B cell (primary cell): ENCODE data around the gene TTLL11. TPM values are rescaled to one million over a fixed set of nuclear protein-coding genes. Genes with fewer than 3 reads are reported as not detected.

ENCODE experiments used
- ATAC-seq: fragments of 200-7000 bp; cut with Tn5 transposase; one replicate; pipeline ENCODE4 v1.10.0; 2021; ENCODE audit warnings: low read depth, mild to moderate bottlenecking, moderate number of reproducible peaks, moderate library complexity
- CTCF ChIA-PET: fragments of 350-600 bp; sonication (Branson Sonifier 250); formaldehyde crosslinking; loops from one replicate; lab custom pipeline; 2021; ENCODE audit warnings: antibody characterized with exemption, inconsistent platforms; lab: Charles Lee
- POLR2A ChIA-PET: fragments of 350-600 bp; sonication (Branson Sonifier 250); formaldehyde crosslinking; loops from one replicate; lab custom pipeline; 2021; ENCODE audit warnings: antibody characterized with exemption; lab: Charles Lee
- DNase-seq: peaks from one replicate; pipeline ENCODE4 v3.0.0; 2013
- H2AFZ ChIP-seq: 2 replicates; pipeline ENCODE4 v1.6.1; 2012; ENCODE audit warnings: mild to moderate bottlenecking, low read depth, low read length; ENCODE audit not compliant: insufficient read depth, poor library complexity, severe bottlenecking
- H3K27ac ChIP-seq, 2 donors: 1 replicate in 1 of 2; 2 replicates in 1 of 2; pipeline ENCODE4 v1.5.1; 2012 to 2013; ENCODE audit warnings: low read length in 2 of 2, mild to moderate bottlenecking in 2 of 2, moderate library complexity in 1 of 2
- H3K27me3 ChIP-seq, 4 experiments: fragments of 200-600 bp in 1 of 4; sonication (generic) in 1 of 4; replicated peaks in 1 of 4; 1 replicate in 2 of 4; 2 replicates in 2 of 4; pipeline versions ENCODE4 v1.6.1 to v1.7.0; 2013 to 2016; ENCODE audit warnings: low read length in 3 of 4, mild to moderate bottlenecking in 2 of 4, mixed read lengths in 1 of 4, moderate library complexity in 1 of 4; ENCODE audit not compliant: insufficient read depth in 4 of 4, control insufficient read depth in 3 of 4; ENCODE audit errors: control extremely low read depth in 1 of 4
- H3K36me3 ChIP-seq, 2 experiments: replicated peaks in 1 of 2; 1 replicate in 1 of 2; 2 replicates in 1 of 2; pipeline versions ENCODE4 v1.6.1 to v1.7.1; 2013; ENCODE audit warnings: low read length in 1 of 2; ENCODE audit not compliant: insufficient read depth in 2 of 2, control insufficient read depth in 1 of 2; ENCODE audit errors: control extremely low read depth in 1 of 2, extremely low read depth in 1 of 2
- H3K4me1 ChIP-seq, 2 donors: fragments of 200-600 bp in 1 of 2; sonication (generic) in 1 of 2; 1 replicate in 1 of 2; 2 replicates in 1 of 2; pipeline versions ENCODE4 v1.5.1 to v1.6.1; 2013 to 2017; ENCODE audit warnings: low read length in 2 of 2; ENCODE audit not compliant: control insufficient read depth in 2 of 2, insufficient read depth in 2 of 2
- H3K4me2 ChIP-seq: replicated peaks from 2 replicates; pipeline ENCODE3; 2012; ENCODE audit warnings: mild to moderate bottlenecking, low read depth, low read length; ENCODE audit not compliant: poor library complexity, severe bottlenecking
- H3K4me3 ChIP-seq, 5 experiments: fragments of 200-600 bp in 1 of 5; sonication (generic) in 1 of 5; 1 replicate in 3 of 5; 2 replicates in 2 of 5; pipeline versions ENCODE4 v1.5.1 to v1.7.0; 2011 to 2016; ENCODE audit warnings: low read length in 4 of 5, mild to moderate bottlenecking in 4 of 5, low read depth in 2 of 5, control low read depth in 1 of 5, moderate library complexity in 1 of 5; ENCODE audit not compliant: insufficient read depth in 1 of 5; ENCODE audit errors: control extremely low read depth in 1 of 5, extremely low read depth in 1 of 5
- H3K79me2 ChIP-seq: fragments of 200-600 bp; sonication (generic); one replicate; pipeline ENCODE4 v1.6.0; 2016; ENCODE audit warnings: low read length; ENCODE audit not compliant: control insufficient read depth, insufficient read depth
- H3K9ac ChIP-seq: fragments of 200-600 bp; sonication (generic); 2 replicates; pipeline ENCODE4 v1.6.1; 2017; ENCODE audit warnings: mild to moderate bottlenecking, low read length, moderate library complexity
- H3K9me3 ChIP-seq, 3 donors: one replicate each; pipeline versions ENCODE4 v1.6.1 to v1.7.1; 2013; ENCODE audit warnings: low read length in 2 of 3; ENCODE audit not compliant: control insufficient read depth in 2 of 3, insufficient read depth in 1 of 3; ENCODE audit errors: control extremely low read depth in 1 of 3
- H4K20me1 ChIP-seq: 2 replicates; pipeline ENCODE4 v1.6.0; 2012; ENCODE audit warnings: mild to moderate bottlenecking, low read length; ENCODE audit not compliant: insufficient read depth, control insufficient read depth, poor library complexity, severe bottlenecking
- H3K27ac Mint-ChIP-seq: one replicate; pipeline ENCODE4 v1.8.0; 2021; ENCODE audit warnings: mixed read lengths
- H3K27me3 Mint-ChIP-seq: one replicate; pipeline ENCODE4 v1.8.0; 2021; ENCODE audit warnings: mixed read lengths
- H3K4me1 Mint-ChIP-seq: one replicate; pipeline ENCODE4 v1.8.0; 2021; ENCODE audit warnings: mixed read lengths
- H3K4me3 Mint-ChIP-seq: one replicate; pipeline ENCODE4 v1.8.0; 2021; ENCODE audit warnings: mixed read lengths
- H3K9me3 Mint-ChIP-seq: one replicate; pipeline ENCODE4 v1.8.0; 2022; ENCODE audit warnings: mixed read lengths; ENCODE audit not compliant: insufficient read depth
- CTCF ChIP-seq: fragments of 200-600 bp; IDR thresholded peaks from one replicate; pipeline ENCODE4 v1.8.0; 2022; ENCODE audit warnings: antibody characterized with exemption, mild to moderate bottlenecking
- EZH2 ChIP-seq: IDR thresholded peaks from 2 replicates; pipeline ENCODE4 v1.6.1; 2012; ENCODE audit warnings: borderline replicate concordance, low read depth, mild to moderate bottlenecking, moderate library complexity, low read length; ENCODE audit not compliant: insufficient read depth, poor library complexity, severe bottlenecking
- WGBS: methylation state at CpG from one replicate; pipeline ENCODE4 v1.1.5; 2013; ENCODE audit warnings: missing lambda C conversion rate; ENCODE audit not compliant: insufficient coverage; 5-methylcytosine and 5-hydroxymethylcytosine counted together
- intact Hi-C: fragments of 100-400 bp; cut with micrococcal nuclease; formaldehyde crosslinking; loops from one replicate; pipeline ENCODE4 v1.10.0; 2022
- polyA plus RNA-seq: library from polyadenylated mRNA; depleted of rRNA; stranded (reverse); fragments of >200 nt; gene quantifications from 2 replicates; pipeline ENCODE4 v1.2.3, GENCODE V29; 2012
- total RNA-seq, 2 donors: library from RNA; stranded (reverse); fragments of 120-200 nt in 1 of 2; gene quantifications; 1 replicate in 1 of 2; 2 replicates in 1 of 2; pipeline versions ENCODE4 v1.2.3 to v1.2.4, GENCODE V29; 2013 to 2022

TTLL11 gene
- total and polyA plus RNA-seq, 2 donors (not counting 1 experiment from before 2014, with no cell fraction given), result 3.6 to 3.8 TPM

- no peak overlapping the region for H3K4me2 ChIP-seq
- TF ChIP-seq EZH2, result no peak
- TF ChIP-seq CTCF, result no peak
- ATAC-seq (no peak), DNase-seq (no peak)
- no peak overlapping the region for H3K27ac ChIP-seq
- H3K9ac ChIP-seq, result no peak overlapping the region
- Mint-ChIP-seq H3K9me3 (no peaks in the 10 kb centered on the region), H3K4me1 (no peaks in the 10 kb centered on the region), H3K27me3 (no peaks in the 10 kb centered on the region), H3K27ac (no peak overlapping the region), H3K4me3 (no peak overlapping the region)
- H3K4me1 ChIP-seq, result no peaks in the 10 kb centered on the region
- ChIA-PET POLR2A (interaction anchor here (0.7 kb wide), 1 partner anchor 80 kb away, joined by 3 read pairs; no protein-coding TSS in a partner anchor), CTCF (interaction anchor here (0.9 kb wide), 1 partner anchor 10 kb away, joined by 3 read pairs; no protein-coding TSS in a partner anchor)
- no peaks in the 10 kb centered on the region for H3K36me3 ChIP-seq
- WGBS, result no CpG with 5 or more reads among the region's 1 CpG
- no peaks in the 10 kb centered on the region for H3K9me3 ChIP-seq
- H2AFZ ChIP-seq, result no peak overlapping the region
- intact Hi-C loops, result no loop called here
- H3K27me3 ChIP-seq, result no peaks in the 10 kb centered on the region
- H3K79me2 ChIP-seq, result no peaks in the 10 kb centered on the region
- H4K20me1 ChIP-seq, result no peaks in the 10 kb centered on the region
- no peak overlapping the region for H3K4me3 ChIP-seq
Measured at GRCh38 chr9:121868626-121869025, 224.5 kb downstream of the TTLL11 start.

- H3K9ac ChIP-seq, result no peak overlapping the region
- 50% methylated on average over 1 of the region's 1 CpG for WGBS
- Mint-ChIP-seq H3K27ac (no peak overlapping the region), H3K27me3 (no peaks in the 10 kb centered on the region), H3K4me3 (no peak overlapping the region), H3K9me3 (no peaks in the 10 kb centered on the region), H3K4me1 (no peaks in the 10 kb centered on the region)
- no peaks in the 10 kb centered on the region for H3K79me2 ChIP-seq
- no peak overlapping the region for H3K4me2 ChIP-seq
- DNase-seq, result no peak
- no peaks in the 10 kb centered on the region for H4K20me1 ChIP-seq
- ATAC-seq, result no peak
- no peak overlapping the region for H2AFZ ChIP-seq
- TF ChIP-seq CTCF (no peak), EZH2 (no peak)
- H3K27ac ChIP-seq, result no peak overlapping the region
- ChIA-PET POLR2A (no interaction called here), CTCF (no interaction called here)
- H3K4me3 ChIP-seq, result no peak overlapping the region
- no peaks in the 10 kb centered on the region for H3K36me3 ChIP-seq
- H3K27me3 ChIP-seq, result no peaks in the 10 kb centered on the region
- intact Hi-C loops, result no loop called here
- H3K9me3 ChIP-seq, result no peaks in the 10 kb centered on the region
- no peaks in the 10 kb centered on the region for H3K4me1 ChIP-seq
Measured at GRCh38 chr9:121866927-121867326, 226.2 kb downstream of the TTLL11 start.
